COLO668 (cell line): ENCODE measurements around the gene SART3.

Source experiments
- DNase-seq: peaks from one replicate; lab custom pipeline; 2025; ENCODE audit not compliant: unreplicated experiment; lab: John Stamatoyannopoulos, UW

The SART3 gene

GRCh38 chr12:108526482-108527165, 34.3 kb downstream of the SART3 start:
- no peak for DNase-seq

GRCh38 chr12:108525681-108526080, 35.3 kb downstream of the SART3 start:
- DNase-seq, result no peak

DNA sequence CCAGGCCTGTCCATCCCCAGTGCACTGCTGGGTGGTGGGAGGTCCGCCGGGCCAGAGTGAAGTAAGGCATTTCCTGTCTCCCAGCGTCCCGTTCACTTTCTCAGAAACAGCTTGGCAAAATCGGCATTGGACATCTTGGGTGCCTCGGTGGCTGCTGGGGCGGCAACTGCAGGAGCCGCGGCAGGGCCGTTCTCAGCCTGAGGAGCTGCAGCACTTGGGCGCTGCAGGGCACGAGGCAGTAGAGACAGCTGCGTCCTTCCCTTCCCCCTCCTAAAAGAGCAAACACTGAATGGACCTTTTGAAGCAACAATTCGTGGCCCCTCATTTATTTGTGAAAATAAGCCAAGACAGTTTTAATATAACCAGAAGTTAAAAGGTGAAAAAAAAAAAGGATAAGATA, 37.6 kb downstream of the SART3 start:
- DNase-seq, result no peak

GRCh38 chr12:108519558-108519957, 41.4 kb downstream of the SART3 start:
- DNase-seq, result no peak

- no peak for DNase-seq
Measured at GRCh38 chr12:108518716-108519496, 42.1 kb downstream of the SART3 start.

DNA sequence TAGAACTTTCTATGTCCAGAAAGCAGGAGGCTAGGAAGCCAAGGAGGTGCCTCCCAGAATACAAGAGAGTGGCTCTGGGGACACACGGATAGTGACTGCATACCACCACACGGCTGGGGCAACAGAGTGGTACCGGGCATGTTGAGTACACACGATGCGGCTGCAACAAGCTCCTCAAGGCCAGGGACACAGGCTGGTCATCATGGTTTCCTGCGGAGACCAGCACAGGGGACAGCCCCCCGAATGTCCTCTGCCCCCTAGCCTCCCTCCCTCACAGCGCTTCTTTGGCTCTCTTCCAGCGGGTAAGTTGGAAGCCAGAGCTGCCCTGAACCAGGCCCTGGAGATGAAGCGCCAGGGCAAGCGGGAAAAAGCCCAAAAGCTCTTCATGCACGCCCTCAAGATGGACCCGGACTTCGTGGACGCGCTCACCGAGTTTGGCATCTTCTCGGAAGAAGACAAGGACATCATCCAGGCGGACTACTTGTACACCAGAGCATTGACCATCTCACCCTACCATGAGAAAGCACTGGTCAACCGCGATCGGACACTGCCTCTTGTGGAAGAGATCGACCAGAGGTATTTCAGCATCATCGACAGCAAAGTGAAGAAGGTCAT, 42.8 kb downstream of the SART3 start:
- no peak for DNase-seq

DNA sequence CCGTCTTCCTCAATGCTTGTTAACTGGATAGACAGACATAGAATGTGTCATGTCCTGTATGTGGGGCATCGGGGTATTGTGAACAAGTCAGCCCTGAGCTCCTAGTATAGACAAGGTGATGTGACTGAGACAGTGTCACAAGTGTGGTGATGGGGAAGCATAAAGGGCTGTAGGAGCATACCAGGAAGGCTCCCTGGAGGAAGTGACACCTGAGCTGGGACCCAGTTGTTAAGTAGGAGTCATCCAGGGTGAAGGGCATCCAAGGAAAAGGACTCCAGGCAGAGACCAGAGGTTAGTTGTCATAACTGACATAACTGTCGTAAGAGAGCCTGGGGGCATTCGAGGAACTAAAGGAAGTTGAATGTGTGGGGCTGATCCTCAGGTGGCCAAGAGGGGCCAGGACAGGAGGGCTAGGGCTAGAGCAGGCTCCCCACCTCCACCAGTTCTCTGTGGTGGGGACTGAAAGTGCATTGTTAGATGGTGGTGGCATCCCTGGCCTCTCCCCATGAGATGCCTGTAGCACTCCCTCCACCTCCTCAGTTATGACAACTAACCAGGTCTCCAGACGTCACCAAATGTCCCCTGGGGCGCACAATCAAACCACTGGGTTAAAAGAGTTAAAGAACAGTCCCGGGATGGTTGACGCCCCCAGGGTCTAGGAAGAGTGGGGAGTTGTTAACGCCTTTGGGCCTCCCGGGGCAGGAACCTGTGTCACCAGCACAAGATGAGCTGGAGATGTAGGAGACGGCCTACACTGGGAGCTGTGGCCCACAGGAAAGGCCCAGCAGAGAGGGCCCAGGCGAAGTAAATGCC, 43.5 kb downstream of the SART3 start:
- DNase-seq, result no peak

- DNase-seq, result no peak
Measured at GRCh38 chr12:108516511-108517275, 44.3 kb downstream of the SART3 start.

- DNase-seq, result peak; percentile 45
Measured at GRCh38 chr12:108515916-108516315, 45.1 kb downstream of the SART3 start.

DNA sequence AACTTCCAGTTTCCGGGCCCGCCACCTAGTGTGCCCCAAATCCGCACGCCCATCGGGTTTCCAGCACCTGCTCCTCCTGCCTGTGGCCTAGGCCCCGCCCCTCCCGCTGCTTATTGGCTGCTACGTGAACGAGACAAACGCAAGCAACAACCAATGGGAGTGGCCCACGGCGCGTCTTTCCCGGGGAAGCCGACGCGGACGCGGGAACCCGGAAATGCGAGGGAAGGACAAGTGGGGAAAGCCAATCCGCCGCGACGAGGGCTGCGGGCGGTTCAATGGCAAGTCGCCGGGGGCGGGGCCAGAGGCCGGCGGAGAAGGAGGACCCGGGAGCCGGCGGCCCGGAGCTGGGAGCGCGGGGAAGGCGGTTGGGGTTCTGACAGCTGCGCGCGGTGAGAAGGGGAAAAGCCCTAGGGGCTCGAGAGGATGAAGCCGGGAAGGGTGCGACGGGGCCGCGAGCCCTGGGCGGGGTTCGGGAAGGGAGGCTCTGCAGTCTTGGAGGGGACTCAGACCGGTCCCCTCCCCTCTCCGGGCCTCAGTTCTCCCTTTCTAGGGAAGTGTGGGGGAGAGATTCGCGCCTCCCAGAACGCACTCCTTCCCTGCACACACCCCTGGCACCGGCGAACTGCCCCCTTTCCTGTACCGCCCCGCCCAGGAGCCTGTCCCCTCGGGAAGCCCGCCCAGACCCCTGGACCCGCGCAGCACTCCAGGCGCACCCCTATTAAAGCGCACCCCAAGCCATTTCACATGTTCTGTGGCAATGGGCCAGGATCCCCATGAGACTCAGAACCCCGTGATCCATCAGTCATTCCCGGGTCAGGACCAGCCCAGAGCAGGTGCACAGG, 45.8 kb downstream of the SART3 start, which contains the start of gene FICD:
FICD (plus strand) TSS at position 305 of the 842 bp plus-strand sequence. CDS start 1,696 bp downstream, outside the sequence.
- peak; percentile 100 for DNase-seq

GRCh38 chr12:108514468-108514972, 46.5 kb downstream of the SART3 start:
- DNase-seq, result no peak

GRCh38 chr12:108511633-108512540, 49.1 kb downstream of the SART3 start:
- peak; percentile 69 for DNase-seq

- no peak for DNase-seq
Measured at GRCh38 chr12:108510836-108511235, 50.1 kb downstream of the SART3 start.

DNA sequence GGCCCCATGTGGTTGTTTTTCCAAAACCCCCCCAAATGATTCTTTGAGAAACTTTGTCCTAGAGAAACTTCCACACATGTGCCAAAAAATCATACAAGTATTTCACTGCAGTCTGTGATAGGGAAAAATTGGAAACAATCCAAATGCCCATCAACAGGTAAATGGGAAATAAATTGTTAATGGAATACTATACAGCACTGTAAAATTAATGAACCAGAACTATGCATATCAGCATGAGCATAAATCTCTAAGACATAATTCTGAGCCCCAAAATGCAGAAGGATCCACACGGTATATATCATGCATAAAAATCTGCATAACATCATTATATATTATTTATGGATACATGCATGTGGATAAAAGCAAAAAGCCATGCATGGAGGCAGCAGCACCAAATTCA, 51.2 kb downstream of the SART3 start:
- no peak for DNase-seq

- no peak for DNase-seq
Measured at GRCh38 chr12:108507971-108508642, 52.9 kb downstream of the SART3 start.

GRCh38 chr12:108505129-108505528, 55.8 kb downstream of the SART3 start:
- DNase-seq, result no peak

GRCh38 chr12:108502922-108503321, 58.1 kb downstream of the SART3 start:
- no peak for DNase-seq

- DNase-seq, result no peak
Measured at GRCh38 chr12:108498136-108498535, 62.8 kb downstream of the SART3 start.
